NCI-H226 (cell line): ENCODE data around the gene PRSS23.
A peak's percentile ranks its signal among the peaks of the same experiment; 100 is the strongest.
"Not testable (repeated sequence)": the region's sequence is repeated elsewhere in the genome, so short reads cannot be mapped to it uniquely, and the experiment has no call there.

Source experiments
- DNase-seq: peaks from one replicate; pipeline ENCODE4 v3.0.0-alpha.2; 2015

PRSS23 gene, protein sequence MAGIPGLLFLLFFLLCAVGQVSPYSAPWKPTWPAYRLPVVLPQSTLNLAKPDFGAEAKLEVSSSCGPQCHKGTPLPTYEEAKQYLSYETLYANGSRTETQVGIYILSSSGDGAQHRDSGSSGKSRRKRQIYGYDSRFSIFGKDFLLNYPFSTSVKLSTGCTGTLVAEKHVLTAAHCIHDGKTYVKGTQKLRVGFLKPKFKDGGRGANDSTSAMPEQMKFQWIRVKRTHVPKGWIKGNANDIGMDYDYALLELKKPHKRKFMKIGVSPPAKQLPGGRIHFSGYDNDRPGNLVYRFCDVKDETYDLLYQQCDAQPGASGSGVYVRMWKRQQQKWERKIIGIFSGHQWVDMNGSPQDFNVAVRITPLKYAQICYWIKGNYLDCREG

DNA sequence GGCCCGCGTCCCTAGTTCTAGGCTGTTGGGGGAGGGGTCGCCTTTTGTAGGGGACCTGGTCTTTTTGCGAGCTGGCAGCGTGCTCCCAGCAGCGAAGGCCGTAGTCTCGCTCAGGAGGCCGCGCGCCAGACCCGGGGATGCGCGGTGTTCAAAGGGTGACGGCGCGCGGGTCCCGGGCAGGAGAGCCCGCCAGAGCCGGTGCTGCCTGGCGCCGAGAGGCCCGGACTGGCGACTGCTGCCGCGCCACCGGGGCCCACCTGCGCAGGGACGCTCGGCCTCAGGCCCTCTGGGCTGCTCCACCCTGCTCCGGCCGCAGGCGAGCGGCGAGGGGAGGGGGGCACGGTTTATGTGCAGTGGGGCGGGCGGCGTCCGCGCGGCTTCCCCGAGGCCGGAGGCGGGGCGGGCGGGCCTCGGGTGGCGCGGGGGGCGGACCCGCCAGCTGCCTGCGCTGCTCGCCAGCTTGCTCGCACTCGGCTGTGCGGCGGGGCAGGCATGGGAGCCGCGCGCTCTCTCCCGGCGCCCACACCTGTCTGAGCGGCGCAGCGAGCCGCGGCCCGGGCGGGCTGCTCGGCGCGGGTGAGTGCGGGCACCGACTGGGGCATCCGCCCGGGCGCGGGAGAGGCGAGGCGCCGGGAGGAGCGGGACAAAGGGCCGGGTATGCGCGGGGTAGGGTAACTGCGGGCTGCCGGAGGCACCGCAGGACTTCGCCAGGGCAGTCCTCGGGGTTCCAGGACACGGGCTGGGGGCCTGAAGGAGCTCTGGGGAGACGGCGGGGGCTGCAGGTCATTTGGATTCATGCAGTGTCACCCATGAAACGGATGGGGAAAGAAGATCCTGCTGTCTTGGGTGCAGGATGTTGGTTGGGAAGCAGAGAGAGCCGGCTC lies at the start of gene PRSS23:
Gene PRSS23 (plus strand): TSS at position 467 of the 884 bp plus-strand sequence. CDS start 7,102 bp downstream, outside the sequence.
- peak; percentile 80 for DNase-seq

DNA sequence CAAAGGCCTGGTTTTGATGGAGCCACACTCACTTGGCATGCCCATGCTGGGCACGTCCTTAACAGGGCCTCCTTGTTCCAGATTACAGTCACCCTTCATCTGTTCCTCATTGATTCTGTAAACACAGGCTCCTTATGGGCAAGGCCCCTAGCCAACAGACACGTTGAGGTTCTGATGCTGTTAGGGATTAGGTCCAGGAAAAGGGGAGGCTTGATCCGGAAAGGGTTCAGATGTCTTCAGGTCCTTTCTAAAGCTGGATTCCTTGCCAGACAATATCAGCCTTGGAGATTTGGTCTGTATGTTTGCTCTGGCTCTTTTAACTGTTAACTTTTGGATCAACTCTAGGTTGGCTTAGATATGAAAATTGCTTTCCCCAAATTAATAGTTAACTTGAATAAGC lies 46.9 kb upstream of the PRSS23 start:
- no peak for DNase-seq

DNA sequence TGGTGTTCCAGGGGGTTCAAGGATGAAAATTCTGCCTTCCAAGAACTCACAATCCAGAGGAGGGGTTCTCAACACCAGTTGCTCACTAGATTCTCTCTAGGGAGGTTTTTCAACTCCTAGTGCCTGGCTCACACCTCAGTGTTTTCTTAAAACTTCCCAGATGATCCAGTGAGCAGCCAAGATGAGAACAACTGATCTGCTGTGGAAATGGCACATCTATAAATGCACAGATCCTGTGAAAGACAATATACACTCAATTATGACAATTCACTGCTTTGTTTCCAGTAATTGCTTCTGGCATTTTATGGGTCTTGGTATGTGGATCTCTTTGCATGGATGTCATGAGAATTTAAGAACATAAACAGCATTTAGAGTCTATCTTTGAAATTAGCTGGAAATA lies 45.2 kb upstream of the PRSS23 start:
- DNase-seq = no peak

DNA sequence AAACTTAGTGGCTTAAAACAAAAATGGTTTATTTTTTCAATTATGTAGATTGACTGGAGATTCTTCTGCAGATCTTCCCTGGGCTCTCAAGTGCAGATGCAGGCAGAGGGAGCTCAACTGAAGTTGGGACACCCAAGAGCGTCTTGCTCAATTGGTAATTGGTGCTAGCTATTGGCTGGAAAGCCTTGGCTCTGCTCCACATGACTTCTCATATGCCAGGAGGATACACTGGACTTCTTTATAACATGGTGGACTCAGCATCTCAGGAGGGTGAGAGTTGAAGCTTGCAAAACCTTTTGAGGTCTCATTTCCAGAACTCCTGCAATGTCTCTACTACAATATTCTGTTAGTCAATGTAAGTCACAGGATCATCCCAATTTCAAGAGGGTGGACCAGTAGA lies 42.2 kb upstream of the PRSS23 start:
- DNase-seq = no peak

DNA sequence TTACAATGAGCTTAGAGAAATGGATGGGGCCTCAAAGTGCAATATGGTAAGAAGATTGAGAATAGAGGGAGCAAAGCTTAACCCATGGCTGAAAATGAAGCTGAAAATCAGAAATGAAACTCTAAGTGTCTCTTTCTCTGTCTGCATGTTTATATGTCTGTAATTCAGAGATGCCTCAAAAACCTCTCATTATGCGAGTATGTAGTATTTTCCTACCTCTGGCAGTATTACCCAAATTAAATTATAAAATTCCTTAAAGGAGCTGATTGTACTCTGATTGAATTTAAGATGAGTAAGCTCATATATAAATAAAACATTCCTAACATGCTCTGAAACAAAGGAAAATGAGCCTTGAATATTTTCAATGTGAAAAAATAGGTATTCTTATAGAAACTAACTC lies 39.8 kb upstream of the PRSS23 start:
- no peak for DNase-seq

DNA sequence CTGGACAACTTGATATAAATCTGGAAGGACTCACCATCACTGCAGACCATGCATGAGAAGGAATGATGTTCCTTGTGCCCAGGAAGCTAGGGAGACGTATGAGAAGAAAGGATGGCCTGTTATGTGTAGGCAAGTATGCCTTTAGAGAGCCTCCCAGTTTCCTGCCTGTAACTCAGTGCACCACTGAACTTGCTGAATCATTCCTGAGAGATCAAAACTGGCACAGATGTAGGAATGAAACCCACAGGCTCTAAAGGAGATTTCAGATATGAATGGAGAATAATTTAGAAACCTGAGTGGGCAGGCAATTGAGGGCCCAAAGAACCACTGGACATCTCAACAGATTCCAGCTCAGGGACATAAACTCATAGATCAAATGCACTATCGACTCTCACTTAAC lies 38.4 kb upstream of the PRSS23 start:
- peak; percentile 42 for DNase-seq

DNA sequence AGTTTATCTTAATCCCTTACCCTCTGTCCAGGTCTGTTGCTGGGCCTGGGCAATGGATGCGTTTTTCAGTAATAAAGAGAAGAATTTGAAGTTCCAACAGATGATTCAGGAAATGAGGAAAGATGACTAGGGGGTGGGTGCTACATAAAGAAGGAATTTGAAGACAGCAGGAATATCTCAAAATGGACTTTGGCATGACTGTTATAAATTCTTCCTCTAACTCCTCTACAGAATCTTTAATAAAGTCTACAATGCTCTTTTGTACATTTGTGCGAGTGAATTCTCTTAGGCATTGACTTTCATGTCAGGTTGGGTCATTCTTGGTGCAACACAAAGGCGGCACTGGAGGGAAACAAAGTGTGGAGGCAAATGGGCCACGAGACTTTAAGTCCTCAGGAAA lies 35.1 kb upstream of the PRSS23 start:
- no peak for DNase-seq

DNA sequence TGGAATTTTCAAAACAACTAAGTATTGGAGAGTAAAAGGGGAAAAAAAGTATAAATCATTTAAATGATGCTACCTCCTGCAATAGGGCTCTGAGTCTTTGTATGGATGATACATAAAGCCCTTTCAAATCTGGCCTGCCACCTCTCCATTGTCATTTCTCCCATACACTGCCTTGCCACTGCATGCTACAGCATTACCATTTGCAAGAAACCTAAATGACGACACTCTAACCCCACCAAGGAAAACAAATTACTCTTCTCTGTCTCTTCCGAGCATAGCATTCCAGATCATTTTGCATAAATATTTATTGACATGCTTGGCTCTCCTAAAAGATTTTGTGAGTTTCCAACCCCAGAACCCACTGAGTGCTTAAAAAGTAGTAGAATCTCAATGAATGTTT lies 34.5 kb upstream of the PRSS23 start:
- no peak for DNase-seq

DNA sequence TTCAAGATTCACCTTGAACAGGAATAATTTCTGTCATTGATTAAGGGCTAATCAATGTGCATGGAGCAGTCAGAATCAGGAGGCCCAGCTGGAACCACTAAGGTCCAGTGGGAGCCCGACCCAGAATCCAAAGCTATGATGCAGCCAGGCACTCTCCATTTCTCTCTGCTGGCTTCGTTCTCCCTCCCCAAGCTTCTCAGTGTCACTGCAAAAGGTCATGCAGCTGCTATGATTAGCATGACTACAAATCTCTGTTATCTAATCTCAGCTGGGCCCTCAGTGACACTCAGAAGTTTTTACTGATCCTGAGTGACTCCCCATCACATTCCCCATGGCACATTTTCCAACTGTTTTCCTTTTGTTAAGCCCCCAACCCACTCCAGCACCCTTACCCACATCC lies 31.1 kb upstream of the PRSS23 start:
- no peak for DNase-seq

DNA sequence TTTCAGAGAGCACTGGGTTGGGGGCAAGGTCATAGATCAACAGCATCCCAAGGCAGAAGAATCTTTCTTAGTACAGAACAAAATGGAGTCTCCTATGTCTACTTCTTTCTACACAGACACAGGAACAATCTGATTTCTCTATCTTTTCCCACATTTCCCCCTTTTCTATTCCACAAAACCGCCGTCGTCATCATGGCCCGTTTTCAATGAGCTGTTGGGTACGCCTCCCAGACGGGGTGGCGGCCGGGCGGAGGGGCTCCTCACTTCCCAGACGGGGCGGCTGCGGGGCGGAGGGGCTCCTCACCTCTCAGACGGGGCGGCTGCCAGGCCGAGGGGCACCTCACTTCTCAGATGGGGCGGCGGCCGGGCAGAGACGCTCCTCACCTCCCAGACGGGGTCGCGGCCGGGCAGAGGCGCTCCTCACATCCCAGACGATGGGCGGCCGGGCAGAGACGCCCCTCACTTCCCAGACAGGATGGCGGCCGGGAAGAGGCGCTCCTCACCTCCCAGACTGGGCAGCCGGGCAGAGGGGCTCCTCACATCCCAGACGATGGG lies 29.8 kb upstream of the PRSS23 start:
- DNase-seq = not testable (repeated sequence)

DNA sequence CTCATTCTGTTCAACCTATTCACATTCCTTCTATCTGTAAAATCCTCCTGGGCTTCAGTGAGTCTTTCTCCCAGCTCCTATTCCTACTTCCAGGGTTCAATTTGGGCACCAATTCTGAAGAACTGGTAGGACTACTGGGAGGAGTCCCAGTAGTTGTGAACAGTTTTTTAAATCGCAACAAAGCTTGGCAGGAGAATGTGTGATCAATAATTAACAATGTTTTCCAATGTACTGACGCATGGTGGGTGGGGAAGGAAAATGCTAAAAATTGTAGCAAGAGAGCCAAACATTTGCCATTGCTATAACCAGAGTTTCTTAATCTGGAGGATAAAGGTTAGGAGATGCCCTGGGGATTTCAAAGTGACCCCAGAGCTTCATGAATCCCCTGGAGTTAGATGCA lies 27.3 kb upstream of the PRSS23 start:
- DNase-seq = no peak

DNA sequence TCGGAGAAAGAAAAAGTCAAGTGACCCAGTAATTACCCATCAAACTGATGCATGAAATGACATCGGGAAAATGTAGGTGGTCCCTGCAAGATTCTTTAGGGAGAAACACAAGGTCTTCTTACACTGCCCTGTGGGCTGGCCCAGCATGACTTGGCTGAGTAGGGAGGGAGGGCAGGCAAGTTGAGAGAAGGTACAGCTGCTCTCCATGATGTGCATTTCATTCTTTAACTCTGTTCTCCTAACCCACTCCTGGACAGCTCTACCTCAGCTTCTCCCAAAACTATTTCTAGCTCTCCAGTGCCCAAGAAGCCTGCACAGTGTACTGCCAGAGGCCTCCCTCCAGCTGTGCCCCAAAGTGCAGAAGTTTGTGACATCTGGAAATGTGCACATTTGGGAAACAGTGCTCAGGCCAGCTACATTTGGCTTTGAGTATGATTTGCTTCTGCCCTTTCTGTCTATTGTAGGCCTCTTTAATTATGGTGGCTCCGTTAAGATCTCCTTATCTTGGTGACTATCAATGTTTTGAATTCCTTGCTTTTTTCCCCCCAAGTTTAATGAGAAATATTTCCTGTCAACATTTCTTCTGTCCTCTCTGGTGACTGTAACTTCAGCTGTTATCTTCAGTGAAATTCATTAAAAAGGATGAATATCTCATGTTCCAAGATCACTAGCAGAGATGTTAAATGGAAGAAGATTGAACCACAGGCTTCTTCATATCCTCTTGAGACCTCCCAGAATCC lies 26.7 kb upstream of the PRSS23 start:
- no peak for DNase-seq

DNA sequence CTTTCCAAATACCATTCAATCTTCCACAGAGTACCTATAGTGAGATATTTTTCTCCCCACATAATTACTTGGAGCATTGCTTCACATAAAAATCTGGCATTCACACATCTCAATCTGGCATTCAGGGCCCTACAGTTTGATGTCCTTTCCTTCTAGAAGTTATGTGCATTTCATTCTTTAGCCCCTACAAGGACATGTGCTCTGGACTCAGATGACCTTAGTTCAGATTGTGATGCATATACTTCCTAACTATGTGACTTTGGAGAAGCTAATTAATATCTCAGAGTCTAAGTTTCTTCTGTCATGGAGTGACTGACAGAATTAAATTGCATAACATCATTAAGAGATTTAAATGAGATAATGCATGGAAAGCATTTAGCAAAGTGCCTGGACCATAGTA lies 25.9 kb upstream of the PRSS23 start:
- DNase-seq = no peak

DNA sequence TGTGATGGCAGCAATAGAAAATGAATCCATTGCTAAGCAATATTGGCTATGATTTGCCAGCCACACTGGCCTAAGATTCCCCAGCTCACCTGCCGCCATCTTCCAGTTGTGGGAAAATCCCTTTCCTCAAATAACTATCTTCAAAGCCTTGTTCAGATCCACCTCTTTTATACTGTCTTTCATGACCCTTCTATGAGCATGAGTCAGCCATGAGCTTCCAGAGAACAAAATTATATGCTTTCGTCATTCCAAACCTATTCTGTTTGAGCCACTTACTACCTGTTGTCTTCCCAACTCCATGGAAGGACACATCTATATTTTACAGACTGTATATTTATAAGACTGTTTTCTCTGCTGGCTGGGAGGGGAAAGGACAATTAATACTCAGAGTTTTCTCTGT lies 25.0 kb upstream of the PRSS23 start:
- no peak for DNase-seq

DNA sequence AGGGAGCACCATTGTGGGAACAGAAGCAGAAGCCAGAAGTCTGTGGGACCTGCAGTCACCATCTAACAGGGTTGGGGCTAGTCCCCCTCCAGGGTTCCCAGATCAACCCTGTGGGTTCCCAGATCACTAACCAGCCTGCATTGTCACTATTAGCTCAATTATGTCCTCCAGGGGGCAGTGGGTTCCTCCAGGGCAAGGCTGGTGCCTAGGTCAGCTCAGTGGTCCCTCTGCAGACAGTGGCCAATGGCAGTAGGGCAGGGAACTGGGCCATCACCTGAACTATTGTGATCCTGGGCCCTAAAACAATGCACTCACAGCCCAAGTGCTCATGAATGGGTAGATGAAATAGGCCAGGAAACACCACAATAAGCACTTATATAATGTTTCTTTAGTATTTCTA lies 18.8 kb upstream of the PRSS23 start:
- no peak for DNase-seq

DNA sequence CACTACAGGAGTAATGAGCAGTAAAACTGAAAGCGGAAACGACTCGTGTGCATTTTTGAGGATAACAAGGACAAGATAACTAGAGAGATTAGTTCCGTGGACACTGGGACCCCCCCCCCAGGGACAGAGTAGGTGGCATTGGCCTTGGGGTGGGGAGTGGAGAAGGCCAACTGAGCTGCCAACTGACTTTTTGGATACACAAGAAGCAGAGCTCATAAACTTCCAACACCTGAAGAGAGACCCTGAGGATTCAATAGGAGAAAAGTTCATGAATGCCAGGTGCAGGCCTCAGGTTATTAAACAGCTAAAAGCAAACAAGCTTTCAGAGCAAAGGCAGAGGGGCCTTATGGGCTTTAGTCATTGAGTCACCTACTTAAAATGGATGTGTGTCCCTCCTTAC lies 17.6 kb upstream of the PRSS23 start:
- DNase-seq = no peak

DNA sequence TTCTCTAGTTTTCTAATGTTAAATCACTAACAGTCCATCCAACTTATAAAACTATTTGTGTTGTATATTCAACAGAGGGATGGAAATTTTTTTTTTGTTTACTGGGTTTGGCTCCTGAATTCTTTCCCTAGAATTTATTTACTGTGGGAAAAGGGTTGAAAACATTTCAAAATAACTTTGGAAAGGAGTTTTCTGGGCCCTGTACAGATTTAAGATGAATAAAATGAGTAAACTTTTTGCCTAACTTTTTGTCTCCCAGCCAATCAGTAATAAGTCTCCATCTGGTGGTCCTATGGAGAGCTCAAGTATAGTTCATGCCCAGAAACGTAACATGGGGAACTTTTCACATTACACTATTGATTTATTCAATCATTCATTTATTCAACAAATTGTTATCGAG lies 16.7 kb upstream of the PRSS23 start:
- no peak for DNase-seq

DNA sequence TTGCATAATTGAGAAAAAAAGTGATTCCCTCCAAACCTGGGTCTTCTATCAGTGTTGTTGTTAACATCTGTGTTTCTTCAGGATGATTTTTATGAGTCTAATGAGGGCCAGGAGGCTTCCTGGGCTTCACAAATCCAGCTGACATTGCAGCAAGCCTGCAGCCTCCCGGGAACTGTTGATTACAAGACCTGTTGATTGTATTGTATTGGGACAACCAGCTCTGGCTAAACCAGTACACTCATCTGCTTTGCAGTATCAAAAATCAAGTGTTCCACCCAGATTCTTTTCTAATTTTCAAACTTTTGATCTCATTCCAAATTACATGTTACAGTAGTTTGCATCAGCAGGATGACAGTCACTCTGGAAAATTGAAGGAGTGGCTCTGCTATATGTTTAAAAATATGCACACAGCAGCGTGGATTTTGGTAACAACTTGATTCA lies 16.1 kb upstream of the PRSS23 start:
- DNase-seq = no peak

DNA sequence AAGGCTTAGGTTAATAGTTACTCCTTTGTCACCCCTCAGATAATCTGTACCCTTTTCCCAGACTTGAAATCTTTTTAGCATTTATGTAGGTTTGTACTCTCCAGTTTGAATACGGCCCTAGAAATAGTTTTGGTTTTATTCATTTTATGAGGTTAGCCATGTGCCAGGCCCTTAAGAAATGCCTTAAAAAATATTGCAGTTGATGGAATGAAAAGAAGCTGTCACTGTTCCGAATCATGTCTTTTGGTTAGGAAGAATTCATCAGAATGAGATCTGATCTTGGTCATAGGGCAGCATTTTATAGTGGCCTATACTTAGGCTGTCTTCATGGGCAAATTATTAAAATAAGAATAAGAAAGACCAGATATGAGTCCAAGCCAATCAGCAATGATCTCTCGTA lies 14.8 kb upstream of the PRSS23 start:
- DNase-seq = no peak

DNA sequence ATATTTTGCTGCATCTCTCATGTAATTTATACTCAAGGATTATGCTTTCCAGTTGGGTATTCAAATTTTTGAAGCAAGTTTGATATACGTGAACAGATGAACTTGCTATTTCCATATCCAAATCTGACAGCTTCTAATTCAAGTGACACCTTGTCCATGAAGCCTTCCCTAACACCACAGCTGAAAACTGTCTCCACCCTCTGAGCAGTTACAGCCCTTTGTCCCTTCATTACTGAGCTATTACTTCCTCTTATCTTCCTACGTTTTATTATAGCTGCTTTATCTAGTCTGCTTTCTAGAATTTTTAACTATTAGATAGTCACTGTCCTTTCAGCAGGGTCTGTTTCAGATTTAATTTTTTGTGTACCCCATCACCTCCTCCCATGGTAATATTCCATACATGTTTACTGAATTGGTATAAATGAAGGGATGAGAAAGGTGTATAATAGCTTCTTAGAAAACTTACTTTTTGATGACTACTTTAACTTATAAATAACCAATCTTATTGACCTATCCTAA lies 13.3 kb upstream of the PRSS23 start:
- DNase-seq = no peak

DNA sequence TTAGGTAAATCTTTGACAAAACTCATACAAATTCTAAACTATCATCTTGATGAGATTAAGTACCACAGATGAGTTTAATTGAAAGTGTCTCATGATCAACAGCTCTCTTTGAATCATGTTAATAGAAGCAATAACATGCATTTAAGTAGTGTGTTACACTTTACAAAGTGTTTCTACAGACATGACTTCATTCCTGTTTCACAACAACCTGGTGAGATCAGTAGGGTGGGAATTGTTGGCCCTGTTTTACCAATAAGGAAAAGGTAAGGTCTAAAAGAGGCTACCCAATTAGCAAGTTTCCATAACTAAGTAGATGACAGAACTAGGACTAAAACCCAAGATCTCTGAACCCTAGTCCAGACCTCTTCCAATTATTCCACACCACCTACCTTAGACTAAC lies 12.7 kb upstream of the PRSS23 start:
- DNase-seq = no peak

DNA sequence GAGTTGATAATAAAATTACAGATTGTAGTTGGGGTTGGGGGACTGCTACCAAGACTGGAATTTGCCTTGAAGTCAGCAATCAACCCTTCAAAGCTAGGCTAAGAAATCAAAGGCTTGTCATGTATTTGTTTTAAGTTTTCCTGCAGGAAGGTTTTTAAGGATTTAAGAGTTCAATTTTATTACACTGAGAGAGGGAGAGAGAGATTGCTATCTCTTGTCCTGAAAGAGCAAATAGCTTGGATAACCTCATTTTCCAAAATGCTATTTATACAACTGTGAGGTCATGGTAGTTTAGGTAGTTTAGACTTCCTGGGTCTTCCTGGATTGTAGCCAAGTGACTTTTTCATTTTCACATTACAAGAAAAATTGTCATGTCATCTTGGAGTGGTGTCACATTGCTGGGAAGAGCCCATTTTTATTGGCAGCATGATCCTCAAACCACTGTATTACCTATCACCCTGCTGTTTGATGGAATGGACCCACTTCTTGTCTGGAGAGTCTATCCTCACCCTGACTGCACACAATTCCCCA lies 10.1 kb upstream of the PRSS23 start:
- no peak for DNase-seq
